Measurements from ENCODE around the gene SLC25A45. TPM values are rescaled to one million over a fixed set of nuclear protein-coding genes. Genes with fewer than 3 reads are reported as not detected.
A peak's percentile ranks its signal among the peaks of the same experiment; 100 is the strongest.

The SLC25A45 gene
- total RNA-seq, 1 donor from 2014 or later, result 10.8 TPM

GRCh38 chr11:65422633-65423515, 40.4 kb upstream of the SLC25A45 start, which contains the start of gene NEAT1:
Gene NEAT1 (plus strand): TSS chr11:65422798.
- no peaks in the 10 kb centered on the region for H3K27me3 Mint-ChIP-seq (ENCODE audit: unreplicated experiment)
- H3K9me3 Mint-ChIP-seq (ENCODE audit: unreplicated experiment), result no peaks in the 10 kb centered on the region
- H3K27ac Mint-ChIP-seq (ENCODE audit: unreplicated experiment), result peak within 1 kb of the TSS; percentile 99
- peak; percentile 98 for DNase-seq (ENCODE audit: extremely low spot score, unreplicated experiment)
- no peak for TF ChIP-seq CTCF (IDR thresholded peaks at IDR 0.05)
- H3K36me3 Mint-ChIP-seq (ENCODE audit: unreplicated experiment), result peaks cover 42% of the 10 kb centered on the region
- peak within 1 kb of the TSS; percentile 98 for H3K4me3 Mint-ChIP-seq (ENCODE audit: unreplicated experiment)
- peaks cover 82% of the 10 kb centered on the region for H3K4me1 Mint-ChIP-seq (ENCODE audit: unreplicated experiment)

GRCh38 chr11:65421794-65422632, 39.6 kb upstream of the SLC25A45 start:
- Mint-ChIP-seq H3K36me3 (ENCODE audit: unreplicated experiment) (peaks cover 33% of the 10 kb centered on the region), H3K4me1 (ENCODE audit: unreplicated experiment) (peaks cover 82% of the 10 kb centered on the region), H3K27me3 (ENCODE audit: unreplicated experiment) (no peaks in the 10 kb centered on the region), H3K27ac (ENCODE audit: unreplicated experiment) (peak overlapping the region; percentile 99), H3K4me3 (ENCODE audit: unreplicated experiment) (peak overlapping the region; percentile 98), H3K9me3 (ENCODE audit: unreplicated experiment) (no peaks in the 10 kb centered on the region)
- peak; percentile 98 for DNase-seq (ENCODE audit: extremely low spot score, unreplicated experiment)
- no peak for TF ChIP-seq CTCF (IDR thresholded peaks at IDR 0.05)

- no peaks in the 10 kb centered on the region for H3K27me3 Mint-ChIP-seq (ENCODE audit: unreplicated experiment)
- peak overlapping the region; percentile 99 for H3K27ac Mint-ChIP-seq (ENCODE audit: unreplicated experiment)
- peaks cover 25% of the 10 kb centered on the region for H3K36me3 Mint-ChIP-seq (ENCODE audit: unreplicated experiment)
- H3K4me3 Mint-ChIP-seq (ENCODE audit: unreplicated experiment), result peak overlapping the region; percentile 98
- TF ChIP-seq CTCF (IDR thresholded peaks at IDR 0.05), result no peak
- H3K4me1 Mint-ChIP-seq (ENCODE audit: unreplicated experiment), result peaks cover 82% of the 10 kb centered on the region
- peak; percentile 94 for DNase-seq (ENCODE audit: extremely low spot score, unreplicated experiment)
- H3K9me3 Mint-ChIP-seq (ENCODE audit: unreplicated experiment), result no peaks in the 10 kb centered on the region
These were observed 38.7 kb upstream of the SLC25A45 start for GRCh38 chr11:65420979-65421793.

- peak overlapping the region; percentile 98 for H3K4me3 Mint-ChIP-seq (ENCODE audit: unreplicated experiment)
- DNase-seq (ENCODE audit: extremely low spot score, unreplicated experiment), result peak; percentile 19
- H3K36me3 Mint-ChIP-seq (ENCODE audit: unreplicated experiment), result peaks cover 19% of the 10 kb centered on the region
- no peak for TF ChIP-seq CTCF (IDR thresholded peaks at IDR 0.05)
- peaks cover 84% of the 10 kb centered on the region for H3K4me1 Mint-ChIP-seq (ENCODE audit: unreplicated experiment)
- H3K9me3 Mint-ChIP-seq (ENCODE audit: unreplicated experiment), result no peaks in the 10 kb centered on the region
- H3K27me3 Mint-ChIP-seq (ENCODE audit: unreplicated experiment), result no peaks in the 10 kb centered on the region
- H3K27ac Mint-ChIP-seq (ENCODE audit: unreplicated experiment), result peak overlapping the region; percentile 99
These were observed 38.1 kb upstream of the SLC25A45 start for GRCh38 chr11:65420506-65420905.
